ENCODE data around the gene RASGRF1. TPM values are rescaled to one million over a fixed set of nuclear protein-coding genes. Genes with fewer than 3 reads are reported as not detected.

RASGRF1 gene
- total RNA-seq, 3 donors from 2014 or later, result 0.22 to 0.35 TPM; not detected in 1

- no peak for TF ChIP-seq CTCF (IDR thresholded peaks at IDR 0.05)
- intact Hi-C loops (cut with DNase I, micrococcal nuclease), result no loop called here
Observed at GRCh38 chr15:79132361-79132760, 41.8 kb upstream of the RASGRF1 start.

GRCh38 chr15:79130535-79131130, 40.1 kb upstream of the RASGRF1 start:
- H3K9me3 ChIP-seq, result no peaks in the 10 kb centered on the region
- H3K4me3 ChIP-seq, result no peak overlapping the region
- no peak for TF ChIP-seq CTCF (IDR thresholded peaks at IDR 0.05)
- H3K4me1 ChIP-seq (ENCODE audit: low read depth), result no peaks in the 10 kb centered on the region
- intact Hi-C loops (cut with DNase I, micrococcal nuclease), result no loop called here
- no peak for DNase-seq
- no peaks in the 10 kb centered on the region for H3K36me3 ChIP-seq (ENCODE audit: low read depth)
- no peak for ATAC-seq

More at GRCh38 chr15:79132361-79132760, 41.8 kb upstream of the RASGRF1 start:
- no peaks in the 10 kb centered on the region for H3K4me1 ChIP-seq (ENCODE audit: low read depth)
- no peaks in the 10 kb centered on the region for H3K9me3 ChIP-seq
- ATAC-seq (no peak), DNase-seq (no peak)
- H3K36me3 ChIP-seq (ENCODE audit: low read depth), result no peaks in the 10 kb centered on the region
- no peak overlapping the region for H3K4me3 ChIP-seq

GRCh38 chr15:79129235-79129634, 38.7 kb upstream of the RASGRF1 start:
- no peaks in the 10 kb centered on the region for H3K36me3 ChIP-seq (ENCODE audit: low read depth)
- TF ChIP-seq CTCF (IDR thresholded peaks at IDR 0.05), result no peak
- H3K9me3 ChIP-seq, result no peaks in the 10 kb centered on the region
- no peak for DNase-seq
- intact Hi-C loops (cut with DNase I, micrococcal nuclease), result no loop called here
- H3K4me3 ChIP-seq, result no peak overlapping the region
- ATAC-seq, result no peak
- no peaks in the 10 kb centered on the region for H3K4me1 ChIP-seq (ENCODE audit: low read depth)

- intact Hi-C loops (cut with DNase I, micrococcal nuclease), result no loop called here
- no peaks in the 10 kb centered on the region for H3K4me1 ChIP-seq (ENCODE audit: low read depth)
Observed at GRCh38 chr15:79128556-79128955, 38.0 kb upstream of the RASGRF1 start.

GRCh38 chr15:79124388-79124787, 33.8 kb upstream of the RASGRF1 start:
- H3K4me3 ChIP-seq, result no peak overlapping the region
- no peak for DNase-seq
- TF ChIP-seq CTCF (IDR thresholded peaks at IDR 0.05), result no peak
- no peaks in the 10 kb centered on the region for H3K9me3 ChIP-seq
- intact Hi-C loops (cut with DNase I, micrococcal nuclease), result no loop called here
- no peaks in the 10 kb centered on the region for H3K36me3 ChIP-seq (ENCODE audit: low read depth)
- ATAC-seq, result no peak
- H3K4me1 ChIP-seq (ENCODE audit: low read depth), result no peaks in the 10 kb centered on the region

More at GRCh38 chr15:79128556-79128955, 38.0 kb upstream of the RASGRF1 start:
- Histone ChIP-seq H3K9me3 (no peaks in the 10 kb centered on the region), H3K36me3 (ENCODE audit: low read depth) (no peaks in the 10 kb centered on the region), H3K4me3 (no peak overlapping the region)
- ATAC-seq (no peak), DNase-seq (no peak)
- no peak for TF ChIP-seq CTCF (IDR thresholded peaks at IDR 0.05)

- DNase-seq (no peak), ATAC-seq (no peak)
- H3K9me3 ChIP-seq, result no peaks in the 10 kb centered on the region
- no peaks in the 10 kb centered on the region for H3K4me1 ChIP-seq (ENCODE audit: low read depth)
- H3K36me3 ChIP-seq (ENCODE audit: low read depth), result no peaks in the 10 kb centered on the region
- no peak for TF ChIP-seq CTCF (IDR thresholded peaks at IDR 0.05)
- H3K4me3 ChIP-seq, result no peak overlapping the region
- intact Hi-C loops (cut with DNase I, micrococcal nuclease), result no loop called here
Observed at GRCh38 chr15:79122991-79123390, 32.4 kb upstream of the RASGRF1 start.
